Large intestine (tissue), 3 donors: Measurements from ENCODE around the gene MAF. TPM values are rescaled to one million over a fixed set of nuclear protein-coding genes. Genes with fewer than 3 reads are reported as not detected.

Experiments
- DNase-seq, 2 donors: peaks; one replicate each; pipeline versions ENCODE4 v3.0.0 to v3.0.0-alpha.2; 2013
- H3K27ac ChIP-seq: one replicate; pipeline ENCODE4 v1.5.1; 2013; ENCODE audit warnings: low read length
- H3K27me3 ChIP-seq: 2 replicates; pipeline ENCODE4 v1.6.1; 2013; ENCODE audit warnings: low read length; ENCODE audit not compliant: control insufficient read depth, insufficient read depth
- H3K36me3 ChIP-seq: 2 replicates; pipeline ENCODE4 v1.6.1; 2013; ENCODE audit warnings: low read length; ENCODE audit not compliant: control insufficient read depth, insufficient read depth
- H3K4me1 ChIP-seq: one replicate; pipeline ENCODE4 v1.6.1; 2013; ENCODE audit warnings: low read length; ENCODE audit not compliant: control insufficient read depth, insufficient read depth
- H3K4me3 ChIP-seq: one replicate; pipeline ENCODE4 v1.5.1; 2013; ENCODE audit warnings: low read length
- H3K9me3 ChIP-seq: one replicate; pipeline ENCODE4 v1.6.1; 2013; ENCODE audit warnings: mild to moderate bottlenecking, low read depth, low read length, moderate library complexity; ENCODE audit not compliant: control insufficient read depth
- WGBS: methylation state at CpG from one replicate; pipeline ENCODE4 v1.1.5; 2013; ENCODE audit warnings: low lambda C conversion rate; ENCODE audit not compliant: insufficient coverage; 5-methylcytosine and 5-hydroxymethylcytosine counted together
- polyA plus RNA-seq: library from polyadenylated mRNA; unstranded; fragments of 120-200 nt; gene quantifications from one replicate; pipeline ENCODE4 v1.2.1, GENCODE V29; 2013

Gene MAF
- polyA plus RNA-seq, 1 donor, result 224 TPM

DNA sequence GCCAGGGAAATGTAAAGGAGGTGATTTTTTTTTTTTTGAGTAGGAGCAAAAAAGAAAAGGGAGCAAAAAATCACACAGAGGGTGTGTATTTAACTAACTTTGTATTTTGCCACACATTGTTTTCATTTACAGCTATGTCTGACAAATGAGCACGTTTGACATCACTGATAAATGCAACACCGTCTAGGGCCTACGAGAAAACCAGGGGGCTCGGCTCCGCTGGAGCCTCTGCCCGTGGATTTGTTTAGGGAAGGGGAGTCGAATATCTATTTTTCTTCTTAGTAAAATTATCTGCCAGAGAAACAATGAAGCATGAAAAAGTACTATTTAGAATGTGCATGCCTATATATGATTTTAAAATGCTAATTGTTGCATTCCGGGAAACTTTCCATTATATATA lies 6.8 kb downstream of the MAF start:
- no peaks in the 10 kb centered on the region for H3K4me1 ChIP-seq
- H3K36me3 ChIP-seq, result peaks cover 14% of the 10 kb centered on the region
- no peak overlapping the region for H3K4me3 ChIP-seq
- H3K9me3 ChIP-seq, result no peaks in the 10 kb centered on the region
- DNase-seq, result no peak
- WGBS, result no CpG with 5 or more reads among the region's 8 CpGs
- H3K27ac ChIP-seq, result peak overlapping the region; percentile 95
- peaks cover 7% of the 10 kb centered on the region for H3K27me3 ChIP-seq

GRCh38 chr16:79593074-79593531 lies 7.4 kb downstream of the MAF start:
- Histone ChIP-seq H3K27ac (peak overlapping the region; percentile 95), H3K4me1 (no peaks in the 10 kb centered on the region), H3K27me3 (peaks cover 8% of the 10 kb centered on the region), H3K9me3 (no peaks in the 10 kb centered on the region), H3K4me3 (no peak overlapping the region), H3K36me3 (peaks cover 12% of the 10 kb centered on the region)
- DNase-seq, result peak in 1 of 2 donors; percentile 56
- WGBS, result 80% methylated on average over 1 of the region's 7 CpGs

GRCh38 chr16:79592186-79592585 lies 8.4 kb downstream of the MAF start:
- peaks cover 9% of the 10 kb centered on the region for H3K27me3 ChIP-seq
- no peak for DNase-seq
- no peak overlapping the region for H3K4me3 ChIP-seq
- WGBS, result no CpG with 5 or more reads among the region's 4 CpGs
- H3K4me1 ChIP-seq, result no peaks in the 10 kb centered on the region
- no peaks in the 10 kb centered on the region for H3K9me3 ChIP-seq
- H3K36me3 ChIP-seq, result peaks cover 9% of the 10 kb centered on the region
- peak overlapping the region; percentile 95 for H3K27ac ChIP-seq

GRCh38 chr16:79589601-79590102 lies 10.9 kb downstream of the MAF start:
- peaks cover 9% of the 10 kb centered on the region for H3K27me3 ChIP-seq
- no peak overlapping the region for H3K27ac ChIP-seq
- H3K9me3 ChIP-seq, result no peaks in the 10 kb centered on the region
- WGBS, result no CpG with 5 or more reads among the region's 43 CpGs
- peak in 1 of 2 donors; percentile 23 for DNase-seq
- H3K4me3 ChIP-seq, result peak overlapping the region; percentile 49
- H3K36me3 ChIP-seq, result peaks cover 2% of the 10 kb centered on the region
- no peaks in the 10 kb centered on the region for H3K4me1 ChIP-seq

DNA sequence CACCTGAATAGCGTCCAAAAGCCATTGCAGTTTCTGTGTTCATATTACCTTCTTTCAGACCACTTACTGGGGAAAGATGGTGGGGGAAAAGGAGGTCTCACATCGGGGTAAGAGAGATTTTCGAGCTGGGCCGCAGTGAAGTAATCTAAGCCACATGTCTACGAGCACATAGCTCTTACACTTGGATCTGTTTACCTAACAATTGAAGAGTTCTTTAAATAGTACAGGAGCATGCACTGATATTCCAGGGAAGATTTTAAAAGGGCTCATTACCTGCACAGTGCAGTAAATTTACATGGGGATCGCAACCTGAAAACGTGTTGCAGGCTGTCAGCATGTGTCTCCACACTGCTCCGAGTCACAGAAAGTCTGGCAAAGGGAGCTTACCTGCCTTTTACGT lies 12.6 kb downstream of the MAF start:
- no CpG with 5 or more reads among the region's 9 CpGs for WGBS
- Histone ChIP-seq H3K4me3 (no peak overlapping the region), H3K36me3 (no peaks in the 10 kb centered on the region), H3K27ac (no peak overlapping the region), H3K9me3 (no peaks in the 10 kb centered on the region), H3K4me1 (no peaks in the 10 kb centered on the region), H3K27me3 (peaks cover 9% of the 10 kb centered on the region)
- no peak for DNase-seq

GRCh38 chr16:79587296-79587695 lies 13.2 kb downstream of the MAF start:
- no peak for DNase-seq
- peaks cover 9% of the 10 kb centered on the region for H3K27me3 ChIP-seq
- H3K36me3 ChIP-seq, result no peaks in the 10 kb centered on the region
- 89% methylated on average over 3 of the region's 6 CpGs for WGBS
- H3K4me1 ChIP-seq, result no peaks in the 10 kb centered on the region
- H3K9me3 ChIP-seq, result no peaks in the 10 kb centered on the region
- H3K4me3 ChIP-seq, result no peak overlapping the region
- no peak overlapping the region for H3K27ac ChIP-seq

DNA sequence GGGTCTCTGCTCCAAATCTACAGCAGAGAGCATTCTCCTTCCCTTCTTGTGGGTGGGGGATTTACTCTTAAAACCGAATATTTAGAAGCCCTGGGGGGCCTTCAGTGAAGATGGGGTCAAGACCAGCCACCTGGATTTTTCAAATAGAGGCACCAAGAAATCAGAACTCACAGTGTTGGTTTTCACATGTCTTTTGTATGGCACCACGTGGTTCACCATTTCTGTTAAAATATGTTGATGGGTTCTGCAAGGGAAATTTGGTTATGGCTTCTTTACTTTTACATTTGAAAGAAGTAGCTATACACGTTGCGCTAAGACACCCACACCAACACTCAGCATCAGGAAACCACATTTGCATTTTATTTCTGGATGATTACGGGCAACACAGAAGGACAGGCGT lies 17.7 kb downstream of the MAF start:
- H3K4me3 ChIP-seq, result no peak overlapping the region
- H3K27me3 ChIP-seq, result no peaks in the 10 kb centered on the region
- no peak overlapping the region for H3K27ac ChIP-seq
- 100% methylated on average over 1 of the region's 6 CpGs for WGBS
- no peaks in the 10 kb centered on the region for H3K9me3 ChIP-seq
- H3K36me3 ChIP-seq, result no peaks in the 10 kb centered on the region
- DNase-seq, result no peak
- H3K4me1 ChIP-seq, result no peaks in the 10 kb centered on the region

- H3K27ac ChIP-seq, result no peak overlapping the region
- H3K9me3 ChIP-seq, result no peaks in the 10 kb centered on the region
- no peaks in the 10 kb centered on the region for H3K27me3 ChIP-seq
- no peaks in the 10 kb centered on the region for H3K4me1 ChIP-seq
- H3K36me3 ChIP-seq, result no peaks in the 10 kb centered on the region
- 80% methylated on average over 2 of the region's 10 CpGs for WGBS
- no peak overlapping the region for H3K4me3 ChIP-seq
- no peak for DNase-seq
These were observed 19.9 kb downstream of the MAF start for GRCh38 chr16:79580453-79581191.

DNA sequence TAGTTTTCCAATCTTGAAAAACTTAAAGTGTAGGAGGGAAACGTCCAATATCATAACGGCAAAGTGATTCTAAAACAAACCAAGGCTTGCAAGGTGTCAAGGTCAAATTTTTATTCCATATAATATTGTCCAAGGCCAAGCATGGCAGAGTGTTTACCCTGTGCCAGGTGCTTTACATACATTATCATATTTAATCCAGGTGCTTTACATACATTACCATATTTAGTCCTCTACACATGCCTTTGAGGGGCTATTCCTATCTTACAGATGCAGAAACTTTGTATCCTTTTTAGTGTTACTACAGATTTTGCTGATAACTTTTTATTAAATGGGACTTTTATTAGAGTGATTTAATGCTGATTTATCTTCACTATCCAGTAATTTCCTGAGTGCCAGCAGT lies 23.9 kb downstream of the MAF start:
- no peak for DNase-seq
- 60% methylated on average over 2 of the region's 2 CpGs for WGBS
- Histone ChIP-seq H3K4me3 (no peak overlapping the region), H3K27me3 (peaks cover 2% of the 10 kb centered on the region), H3K36me3 (no peaks in the 10 kb centered on the region), H3K9me3 (no peaks in the 10 kb centered on the region), H3K4me1 (no peaks in the 10 kb centered on the region), H3K27ac (no peak overlapping the region)

- Histone ChIP-seq H3K9me3 (no peaks in the 10 kb centered on the region), H3K27me3 (peaks cover 2% of the 10 kb centered on the region), H3K36me3 (no peaks in the 10 kb centered on the region), H3K27ac (no peak overlapping the region), H3K4me3 (no peak overlapping the region), H3K4me1 (no peaks in the 10 kb centered on the region)
- no peak for DNase-seq
- WGBS, result no CpG with 5 or more reads among the region's 10 CpGs
These were observed 26.7 kb downstream of the MAF start for GRCh38 chr16:79573884-79574283.

- peaks cover 2% of the 10 kb centered on the region for H3K27me3 ChIP-seq
- H3K4me1 ChIP-seq, result no peaks in the 10 kb centered on the region
- no peaks in the 10 kb centered on the region for H3K36me3 ChIP-seq
- no peak overlapping the region for H3K4me3 ChIP-seq
- WGBS, result 75% methylated on average over 2 of the region's 2 CpGs
- H3K9me3 ChIP-seq, result no peaks in the 10 kb centered on the region
- H3K27ac ChIP-seq, result no peak overlapping the region
- no peak for DNase-seq
These were observed 27.5 kb downstream of the MAF start for GRCh38 chr16:79573071-79573470.
